GM04504 (cell line): ENCODE results near the gene UBASH3A.

ENCODE experiments used
- DNase-seq: peaks from one replicate; pipeline ENCODE4 v3.0.0-alpha.2; 2012; ENCODE audit warnings: low read depth

UBASH3A gene, protein sequence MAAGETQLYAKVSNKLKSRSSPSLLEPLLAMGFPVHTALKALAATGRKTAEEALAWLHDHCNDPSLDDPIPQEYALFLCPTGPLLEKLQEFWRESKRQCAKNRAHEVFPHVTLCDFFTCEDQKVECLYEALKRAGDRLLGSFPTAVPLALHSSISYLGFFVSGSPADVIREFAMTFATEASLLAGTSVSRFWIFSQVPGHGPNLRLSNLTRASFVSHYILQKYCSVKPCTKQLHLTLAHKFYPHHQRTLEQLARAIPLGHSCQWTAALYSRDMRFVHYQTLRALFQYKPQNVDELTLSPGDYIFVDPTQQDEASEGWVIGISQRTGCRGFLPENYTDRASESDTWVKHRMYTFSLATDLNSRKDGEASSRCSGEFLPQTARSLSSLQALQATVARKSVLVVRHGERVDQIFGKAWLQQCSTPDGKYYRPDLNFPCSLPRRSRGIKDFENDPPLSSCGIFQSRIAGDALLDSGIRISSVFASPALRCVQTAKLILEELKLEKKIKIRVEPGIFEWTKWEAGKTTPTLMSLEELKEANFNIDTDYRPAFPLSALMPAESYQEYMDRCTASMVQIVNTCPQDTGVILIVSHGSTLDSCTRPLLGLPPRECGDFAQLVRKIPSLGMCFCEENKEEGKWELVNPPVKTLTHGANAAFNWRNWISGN

DNA sequence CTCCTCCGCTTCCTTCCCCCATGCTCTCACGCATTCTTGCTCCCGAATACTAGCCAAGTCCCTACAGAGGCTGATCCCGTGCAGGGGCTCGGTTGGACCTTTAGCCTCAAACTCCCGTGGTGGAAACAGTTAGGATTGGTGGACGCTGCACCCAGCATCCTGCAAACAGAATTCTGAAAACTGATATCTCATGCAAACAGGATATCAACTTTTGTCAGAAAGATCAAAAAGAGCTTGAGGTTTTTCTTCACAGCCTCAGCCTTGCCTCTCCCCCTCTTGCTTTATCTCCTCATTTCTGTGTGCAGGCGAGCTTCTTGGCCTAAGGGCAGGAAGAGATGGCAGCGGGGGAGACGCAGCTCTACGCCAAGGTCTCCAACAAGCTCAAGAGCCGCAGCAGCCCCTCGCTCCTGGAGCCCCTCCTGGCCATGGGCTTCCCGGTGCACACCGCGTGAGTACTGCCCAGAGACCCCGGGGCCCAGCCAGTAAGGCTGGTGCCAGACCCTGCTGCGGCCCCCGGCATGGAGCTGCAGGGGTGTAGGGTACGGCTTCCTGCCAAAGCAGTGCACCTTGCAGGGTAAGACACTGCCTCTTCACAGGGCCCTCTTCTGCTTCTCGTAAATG, at the start of gene UBASH3A:
TSS of gene UBASH3A (plus strand) at position 292 of the 621 bp plus-strand sequence. CDS start at position 336, 44 bp downstream.
- no peak for DNase-seq

DNA sequence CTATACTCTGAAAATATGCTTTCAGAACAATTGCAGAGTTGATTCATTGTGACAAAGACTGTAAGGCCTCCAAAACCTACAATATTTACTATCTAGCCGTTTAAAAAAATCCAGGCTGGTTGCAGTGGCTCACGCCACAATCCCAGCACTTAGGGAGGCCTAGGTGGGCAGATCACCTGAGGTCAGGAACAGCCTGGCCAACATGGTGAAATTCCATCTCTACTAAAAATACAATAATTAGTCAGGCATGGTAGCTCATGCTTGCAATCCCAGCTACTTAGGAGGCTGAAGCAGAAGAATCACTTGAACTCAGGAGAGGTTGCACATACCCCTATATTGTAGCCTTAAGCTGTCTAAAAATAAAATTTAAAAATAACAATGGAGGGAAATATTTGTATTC, 47.7 kb upstream of the UBASH3A start:
- no peak for DNase-seq

DNA sequence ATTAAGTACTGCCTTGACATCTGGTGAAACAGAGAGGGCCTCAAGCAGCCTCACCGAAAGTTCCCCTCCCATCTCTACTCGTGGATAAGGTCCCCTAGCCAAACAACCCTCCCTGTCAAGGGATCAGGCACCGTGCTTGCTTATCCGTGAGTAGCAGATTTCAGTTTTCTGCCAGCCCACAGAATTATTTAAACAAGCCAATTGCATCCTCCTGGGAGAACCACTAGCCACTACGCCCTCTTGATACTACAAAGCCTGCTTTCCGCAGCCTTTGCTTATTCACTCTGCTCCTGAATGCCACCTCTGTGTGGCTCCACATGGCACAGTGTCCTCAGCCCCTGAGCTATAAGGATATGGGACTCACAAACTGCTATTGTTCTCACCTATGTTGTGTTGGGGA, 47.1 kb upstream of the UBASH3A start:
- DNase-seq: no peak

DNA sequence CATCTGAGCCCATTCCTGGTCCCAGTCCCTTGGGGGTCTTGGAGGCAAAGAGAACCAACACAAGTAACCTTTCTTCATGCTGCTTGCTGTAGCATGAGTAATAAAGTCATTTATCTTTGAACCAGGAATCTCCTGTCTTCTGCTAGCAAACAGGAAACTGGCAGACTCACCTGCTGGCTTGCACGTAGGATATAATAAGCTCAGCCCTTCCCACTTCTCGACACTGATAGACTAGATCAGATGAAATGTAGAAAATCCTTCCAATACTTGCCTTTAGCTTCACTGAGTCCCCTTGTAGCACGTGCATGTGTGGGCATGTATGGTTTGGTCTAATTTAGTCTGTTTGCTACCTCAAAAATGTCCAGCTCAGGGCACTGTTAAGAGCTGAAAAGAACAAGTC, 46.4 kb upstream of the UBASH3A start:
- DNase-seq: no peak

DNA sequence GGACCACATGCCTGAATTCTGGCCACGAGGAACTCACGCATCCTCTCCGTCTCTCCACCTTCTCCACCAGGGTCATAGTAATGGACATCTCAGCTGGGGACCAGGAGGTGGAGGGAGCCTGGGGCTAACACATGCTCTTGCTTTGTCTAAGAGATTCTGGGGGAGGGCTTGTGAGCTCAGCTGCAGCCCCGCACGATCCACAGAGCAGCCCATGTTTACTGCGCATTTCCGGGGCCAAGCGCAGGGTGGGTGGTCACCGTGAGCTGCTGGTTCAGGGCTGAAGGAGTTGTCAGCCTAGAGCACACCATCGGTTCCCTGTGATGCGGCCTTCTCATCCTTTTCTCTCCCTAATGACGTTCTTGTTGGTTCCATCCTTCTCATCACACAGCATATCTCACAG, 45.4 kb upstream of the UBASH3A start:
- DNase-seq: no peak

DNA sequence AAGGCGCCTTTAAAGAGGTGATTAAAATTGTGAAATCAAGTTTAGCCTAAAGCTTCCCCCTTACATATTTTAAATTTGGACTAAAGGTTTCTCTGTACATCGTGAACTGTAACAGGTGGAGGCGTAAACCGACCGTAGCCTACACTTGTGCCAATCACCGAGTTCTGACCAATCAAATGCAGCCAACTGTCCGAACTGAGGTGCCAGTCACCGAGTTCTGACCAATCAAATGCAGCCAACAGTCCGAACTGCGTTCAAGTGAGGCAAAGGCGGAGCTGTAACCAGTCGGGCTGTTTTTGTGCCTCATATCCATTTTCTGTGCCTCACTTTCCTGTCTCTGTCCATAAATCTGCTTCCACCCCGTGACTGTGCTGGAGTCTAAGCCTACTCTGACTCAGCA, 44.8 kb upstream of the UBASH3A start:
- DNase-seq: no peak

DNA sequence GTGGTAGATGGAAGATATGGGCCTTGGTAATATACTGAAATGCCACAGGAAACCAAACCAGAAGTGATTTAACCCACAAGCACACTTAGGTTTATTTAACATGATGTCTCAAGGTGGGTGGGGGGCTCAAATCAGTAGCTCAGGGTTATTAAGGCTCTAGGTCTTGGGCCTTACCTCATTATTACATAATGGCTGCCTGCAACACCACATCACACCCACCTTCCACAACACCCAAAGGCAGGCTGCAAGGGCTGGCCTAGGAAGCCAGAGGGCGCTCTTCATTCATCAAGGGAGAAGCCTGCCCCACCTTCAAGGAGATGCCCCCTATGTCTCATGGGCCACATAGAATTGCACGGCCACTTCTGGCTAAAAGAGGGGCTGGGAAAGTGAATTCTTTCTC, 43.4 kb upstream of the UBASH3A start:
- no peak for DNase-seq

DNA sequence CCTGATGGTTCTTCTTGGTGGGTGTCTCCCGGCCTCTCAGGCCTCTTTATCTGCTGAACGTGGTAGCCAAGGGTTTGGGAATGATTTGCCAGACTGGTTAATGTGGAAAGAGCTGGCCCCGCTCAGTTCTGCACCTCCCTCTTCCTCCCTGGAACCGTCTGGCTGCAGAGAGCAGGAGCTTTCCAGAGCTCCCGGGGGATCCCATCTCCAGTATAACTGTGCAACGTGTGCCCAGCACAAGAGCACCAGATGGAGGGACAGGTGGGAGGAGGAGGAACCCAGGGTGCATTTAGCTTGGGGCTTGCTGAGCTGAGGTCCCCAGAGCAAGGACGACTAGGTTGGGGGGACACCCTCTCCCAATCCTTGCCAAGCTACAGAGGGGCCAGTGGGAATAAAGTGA, 42.4 kb upstream of the UBASH3A start:
- no peak for DNase-seq

DNA sequence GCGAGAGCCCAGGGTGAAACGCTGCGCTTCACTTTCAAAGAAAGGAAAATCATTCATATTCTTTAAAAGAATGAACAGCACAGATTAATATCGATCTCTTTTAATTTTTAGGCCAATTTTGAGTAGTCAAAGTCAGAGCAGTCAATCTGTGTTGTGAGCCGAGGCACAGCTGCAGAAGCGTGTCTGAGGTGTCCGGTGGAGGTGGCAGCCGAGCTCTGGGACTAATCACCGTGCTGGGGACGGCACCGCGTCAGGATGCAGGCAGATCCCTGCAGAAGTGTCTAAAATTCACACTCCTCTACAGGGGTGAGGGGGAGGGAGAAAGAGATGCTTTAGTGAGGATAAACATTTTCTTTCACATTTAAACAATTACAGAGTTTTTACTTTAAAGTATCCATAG, 41.5 kb upstream of the UBASH3A start:
- DNase-seq: no peak

DNA sequence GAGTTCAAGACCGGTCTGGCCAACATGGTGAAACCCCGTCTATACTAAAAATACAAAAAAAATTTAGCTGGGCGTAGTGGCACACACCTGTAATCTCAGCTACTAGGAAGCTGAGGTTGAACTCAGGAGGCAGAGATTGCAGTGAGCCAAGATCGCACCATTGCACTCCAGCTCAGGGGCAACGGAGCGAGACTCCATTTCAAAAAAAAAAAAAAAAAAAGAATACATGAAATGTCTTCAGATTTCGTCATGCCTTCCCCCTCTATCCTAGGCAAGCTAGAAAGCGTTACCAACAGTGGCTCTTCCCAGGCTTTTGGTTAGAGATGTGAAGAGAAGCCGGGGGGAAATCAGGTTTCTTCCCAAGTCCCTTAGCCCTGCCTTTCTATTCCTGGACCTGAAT, 41.0 kb upstream of the UBASH3A start:
- no peak for DNase-seq

DNA sequence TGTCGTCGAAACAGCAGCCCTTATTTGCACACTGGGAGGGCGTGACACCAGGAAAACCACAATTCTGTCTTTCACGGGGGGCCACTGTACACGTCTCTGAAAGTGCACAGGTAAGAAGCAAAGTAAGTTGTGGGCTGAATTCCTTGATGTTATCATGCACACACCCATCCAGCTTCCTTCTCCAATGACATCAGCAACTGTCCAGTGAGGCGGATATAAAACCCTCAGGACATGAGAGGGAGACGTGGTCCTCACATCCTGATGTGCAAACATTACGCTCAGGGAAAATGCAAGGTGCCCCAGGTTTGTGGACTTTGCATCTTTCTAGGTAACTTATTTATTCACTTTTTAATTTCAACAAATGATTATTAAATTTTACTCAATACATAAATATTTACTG, 40.4 kb upstream of the UBASH3A start:
- no peak for DNase-seq

DNA sequence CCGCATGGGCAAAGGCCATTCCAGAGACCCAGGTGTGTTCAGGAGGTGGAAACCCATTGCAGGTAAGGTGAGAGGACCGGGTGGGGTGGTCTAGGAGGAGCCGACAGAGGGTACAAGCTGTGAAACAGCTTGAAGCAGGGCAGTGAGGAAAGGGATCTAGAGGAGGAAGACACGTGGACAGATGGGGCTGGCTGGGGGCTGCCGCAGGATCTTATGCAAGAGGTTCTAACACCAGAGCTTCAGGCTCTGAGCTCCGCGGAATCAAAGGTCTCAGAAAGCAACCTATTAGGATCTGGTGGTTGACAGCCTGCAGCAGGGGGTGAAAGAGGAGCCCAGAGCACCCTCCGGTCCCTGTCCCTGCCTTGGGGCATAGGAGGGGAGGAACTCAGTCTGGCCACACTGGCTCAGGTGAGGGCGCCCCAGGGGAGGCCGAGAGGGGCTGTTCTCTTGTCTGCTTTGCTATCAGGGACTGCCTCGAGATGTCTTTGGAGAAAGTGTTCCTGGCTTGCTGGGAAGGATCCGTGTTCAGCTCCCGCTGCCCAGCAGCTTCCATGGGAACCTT, 39.3 kb upstream of the UBASH3A start:
- no peak for DNase-seq

DNA sequence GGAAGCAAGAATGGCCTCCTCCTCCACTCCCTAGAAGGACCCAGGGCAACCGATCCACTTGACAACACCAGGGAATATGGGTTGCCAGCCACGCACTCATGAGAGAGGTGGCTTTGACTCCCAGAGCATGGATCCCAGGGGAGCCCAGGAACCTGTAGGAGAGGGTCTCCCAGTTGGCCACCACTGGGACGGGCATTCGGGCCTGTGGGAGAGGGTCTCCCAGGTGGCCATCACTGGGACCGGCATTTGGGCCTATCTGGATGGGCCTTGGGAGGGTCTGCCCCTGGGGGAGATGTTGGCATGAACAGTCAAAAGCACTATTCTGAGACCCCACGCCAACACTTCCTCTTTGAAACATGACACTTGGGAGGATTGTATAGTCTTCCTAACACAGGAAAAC, 37.9 kb upstream of the UBASH3A start:
- DNase-seq: no peak

DNA sequence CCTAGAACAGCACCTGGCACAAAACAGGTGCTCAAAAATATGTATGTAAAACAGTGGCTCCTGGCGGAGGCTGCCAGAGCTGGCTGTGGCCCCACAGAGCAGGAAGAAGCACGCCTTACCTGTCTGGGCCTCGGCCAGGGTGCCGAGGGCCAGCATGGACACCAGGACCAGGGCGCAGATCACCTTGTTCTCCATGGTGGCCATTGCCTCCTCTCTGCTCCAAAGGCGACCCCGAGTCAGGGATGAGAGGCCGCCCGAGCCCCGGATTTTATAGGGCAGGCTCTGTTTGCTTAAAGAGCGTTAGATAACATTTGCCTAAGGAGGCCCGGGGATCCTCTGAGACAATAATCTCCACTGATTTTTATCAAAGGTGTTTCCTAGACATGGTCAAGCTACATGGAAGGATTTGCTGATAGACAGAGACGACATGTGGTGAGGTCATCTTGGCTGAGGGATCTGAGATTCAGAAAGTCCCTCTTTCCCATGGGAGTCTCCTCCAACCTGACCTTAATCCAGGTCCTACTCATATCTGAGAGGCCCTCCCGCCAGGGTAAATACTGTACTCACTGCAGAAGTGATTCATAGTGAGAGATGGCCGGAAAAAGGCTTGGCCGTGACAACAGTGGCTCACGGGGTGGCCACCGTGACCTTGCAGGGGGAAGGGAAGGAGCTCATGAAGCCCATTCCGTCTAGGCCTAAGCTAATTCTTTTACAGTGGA, 37.3 kb upstream of the UBASH3A start, which contains the start of gene TFF1:
TSS of gene TFF1 (minus strand) at position 244 of the 719 bp plus-strand sequence. CDS start at position 204, 40 bp downstream.
- no peak for DNase-seq

DNA sequence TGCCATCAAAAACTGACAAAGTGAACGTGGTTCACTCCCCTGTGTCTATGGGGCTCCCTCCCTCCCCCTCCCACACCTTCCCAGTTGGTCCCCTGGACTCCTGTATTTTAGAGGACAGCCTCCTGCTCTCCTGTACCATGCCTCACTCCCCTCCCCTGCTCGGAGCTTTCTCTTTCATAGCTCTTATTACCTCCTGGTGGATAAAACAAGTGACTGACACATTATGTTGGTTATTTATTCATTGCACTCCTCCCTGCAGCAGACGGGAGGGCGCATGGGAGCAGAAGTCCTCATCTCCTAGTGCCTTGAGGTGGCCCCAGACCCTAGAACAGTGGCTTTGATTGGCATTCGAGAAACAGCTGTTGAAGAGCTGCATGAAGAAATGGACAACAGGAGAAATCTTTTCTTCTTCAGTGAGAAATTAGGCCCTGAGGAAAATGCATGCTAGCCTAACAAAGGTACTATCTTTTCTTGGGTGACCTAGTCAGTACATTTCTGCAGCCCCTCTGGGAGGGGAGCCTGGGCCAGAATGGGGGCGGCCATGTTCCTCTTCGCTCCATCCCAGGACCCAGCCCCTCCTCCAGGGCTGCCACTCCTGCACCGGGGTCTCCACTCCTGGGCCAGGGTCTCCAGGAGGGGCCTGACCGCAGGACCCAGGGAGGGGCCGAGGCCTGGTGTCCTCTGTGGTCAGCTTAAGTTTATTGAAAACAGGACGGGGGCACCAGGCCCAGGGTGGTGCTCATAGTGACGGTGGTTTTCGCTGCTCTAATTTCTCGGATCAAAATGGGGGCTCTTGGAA, 36.1 kb upstream of the UBASH3A start:
- no peak for DNase-seq

DNA sequence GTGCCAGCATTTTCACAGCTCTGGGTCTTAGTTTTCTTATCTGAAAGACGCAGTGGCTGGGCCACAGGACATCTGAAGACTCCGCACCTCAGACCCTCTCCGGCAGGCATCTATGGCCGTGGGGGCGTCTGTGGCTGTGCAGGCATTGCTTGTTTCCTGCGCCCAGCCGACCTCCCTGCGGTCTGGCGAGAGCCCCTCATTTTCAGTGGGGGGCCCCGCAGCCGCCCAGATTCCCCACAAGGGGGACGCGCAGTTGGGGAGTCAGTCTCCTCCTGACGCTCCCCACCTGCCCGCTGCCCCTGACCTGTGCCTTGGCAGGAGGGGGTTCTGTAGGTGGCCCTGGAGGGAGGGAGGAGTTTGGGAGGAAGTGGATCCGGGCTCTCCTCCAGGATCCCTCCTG, 33.9 kb upstream of the UBASH3A start:
- no peak for DNase-seq

DNA sequence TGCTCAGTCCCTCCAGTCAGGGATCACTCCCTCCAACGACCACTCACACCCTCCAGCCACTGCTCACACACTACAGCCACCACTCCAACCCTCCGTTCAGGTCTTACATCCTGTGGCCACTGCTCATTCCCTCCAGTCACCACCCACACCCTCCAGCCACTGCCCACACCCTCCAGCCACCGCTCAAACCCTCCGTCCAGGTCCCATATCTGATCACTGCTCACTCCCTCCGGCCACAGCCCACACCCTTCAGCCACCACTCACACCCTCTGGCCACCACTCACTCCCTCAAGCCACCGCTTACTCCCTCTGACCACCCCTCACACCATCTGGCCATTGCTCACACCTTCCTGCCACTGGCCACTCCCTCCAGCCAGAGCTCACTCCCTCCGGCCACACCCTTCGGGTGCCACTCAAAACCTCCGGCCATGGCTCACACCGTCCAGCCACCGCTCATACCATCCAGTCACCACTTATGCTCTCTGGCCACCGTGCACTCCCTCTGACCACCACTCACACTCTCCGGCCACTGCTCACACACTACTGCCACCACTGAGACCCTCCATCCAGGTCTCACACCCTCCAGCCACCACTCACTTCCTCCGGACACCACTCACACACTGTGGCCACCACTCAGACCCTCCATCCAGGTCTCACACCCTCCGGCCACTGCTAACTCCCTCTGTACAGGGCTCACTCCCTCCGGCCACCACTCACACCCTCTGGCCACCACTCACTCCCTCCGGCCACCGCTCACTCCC, 32.6 kb upstream of the UBASH3A start:
- no peak for DNase-seq

DNA sequence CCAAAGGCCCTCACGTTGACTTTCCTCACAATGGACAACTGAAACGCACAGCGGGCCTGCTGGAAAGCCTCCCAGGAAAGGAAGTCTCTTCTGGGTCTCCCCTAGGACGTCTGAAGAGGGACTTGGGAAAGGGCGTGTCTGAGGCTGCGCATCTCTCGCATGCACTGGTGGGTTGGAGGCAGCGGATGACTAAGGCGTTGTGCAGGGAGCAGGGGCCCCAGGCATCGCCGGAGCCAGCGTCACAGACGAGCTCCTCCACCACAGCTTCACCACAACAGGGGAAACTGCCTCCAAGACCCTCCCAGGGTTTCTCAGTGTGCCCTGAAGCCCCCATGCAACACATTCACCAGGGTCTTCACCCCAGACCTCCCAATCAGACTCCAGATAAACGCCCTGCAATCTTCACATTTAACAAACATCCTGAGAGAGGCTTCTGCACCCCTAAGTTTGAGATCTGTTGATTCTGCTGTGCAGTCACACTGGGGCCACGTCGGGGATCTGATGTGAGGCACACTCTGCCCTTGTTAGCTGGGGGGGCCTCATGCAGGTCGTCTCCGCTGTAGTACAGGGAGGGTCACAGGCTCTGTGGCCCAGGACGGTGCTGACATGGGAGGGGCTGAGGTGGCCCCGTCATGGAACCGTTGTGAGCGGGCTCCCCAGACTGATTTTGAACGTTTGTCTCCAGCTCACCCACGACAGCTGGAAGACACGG, 30.4 kb upstream of the UBASH3A start:
- DNase-seq: no peak

DNA sequence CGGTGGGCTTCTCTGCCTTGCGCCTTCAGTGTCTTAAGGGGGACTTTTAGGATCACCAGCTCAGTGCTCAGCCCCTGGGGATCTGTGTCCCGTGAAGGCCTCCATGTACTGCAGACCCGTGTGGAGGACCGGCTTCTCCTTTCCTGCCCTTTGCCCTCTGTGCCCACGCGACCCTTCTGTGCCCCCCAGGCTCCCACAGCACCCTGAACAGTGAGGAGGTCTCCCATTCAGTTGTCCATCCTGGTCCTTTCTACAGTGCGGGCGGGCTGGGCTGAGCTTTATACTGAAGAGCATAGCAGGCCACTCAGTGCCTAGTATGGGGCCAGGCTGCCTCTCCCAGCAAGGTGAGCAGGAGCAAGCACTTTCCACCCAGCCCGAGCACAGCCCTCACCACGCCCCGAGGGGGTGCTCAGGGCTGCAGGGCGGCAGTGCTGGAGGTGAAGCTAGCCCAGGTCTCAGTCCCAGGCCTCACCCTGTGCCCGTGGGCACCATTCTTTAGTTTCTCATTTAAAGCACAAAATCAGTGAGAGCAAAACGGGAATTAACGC, 29.7 kb upstream of the UBASH3A start:
- DNase-seq: no peak

DNA sequence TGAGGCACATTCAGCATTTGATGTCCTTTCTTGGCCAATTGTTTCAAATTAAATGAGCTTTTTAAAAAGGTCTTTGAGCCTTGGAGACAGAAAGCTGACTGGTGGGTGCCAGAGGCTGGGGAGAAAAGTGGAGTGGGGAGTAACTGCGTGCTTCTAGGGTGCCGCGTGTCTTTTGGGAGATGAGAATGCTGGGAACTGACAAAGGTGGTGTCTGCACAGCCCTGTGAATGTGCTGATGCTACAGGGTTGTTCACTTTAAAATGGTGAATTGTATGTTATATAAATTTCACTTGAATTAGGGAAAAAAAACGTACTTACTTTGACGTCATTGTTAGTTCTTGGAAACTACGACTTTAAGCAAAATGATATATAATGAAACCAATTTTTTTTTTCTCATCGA, 29.2 kb upstream of the UBASH3A start:
- no peak for DNase-seq
